Activated CD4-positive, alpha-beta memory T cell treated with anti-CD3 and anti-CD28 coated beads for 36 hours (primary cell): ENCODE results near the gene SLC4A3. TPM values are rescaled to one million over a fixed set of nuclear protein-coding genes. Genes with fewer than 3 reads are reported as not detected.

ENCODE experiments used
- CTCF ChIA-PET: fragments of 350-600 bp; sonication (Branson Sonifier 250); formaldehyde crosslinking; loops from one replicate; lab custom pipeline; 2021; ENCODE audit warnings: antibody characterized with exemption, inconsistent platforms; lab: Charles Lee
- POLR2A ChIA-PET: fragments of 350-600 bp; sonication (Branson Sonifier 250); formaldehyde crosslinking; loops from one replicate; lab custom pipeline; 2021; ENCODE audit warnings: antibody characterized with exemption; lab: Charles Lee
- DNase-seq: peaks from one replicate; pipeline ENCODE4 v3.0.0-alpha.2; 2020
- H3K27ac Mint-ChIP-seq: one replicate; pipeline ENCODE4 v1.8.0; 2021; ENCODE audit warnings: mixed read lengths
- H3K27me3 Mint-ChIP-seq: one replicate; pipeline ENCODE4 v1.8.0; 2021; ENCODE audit warnings: mixed read lengths
- H3K36me3 Mint-ChIP-seq: one replicate; pipeline ENCODE4 v1.8.0; 2021; ENCODE audit warnings: mixed read lengths
- H3K4me1 Mint-ChIP-seq: one replicate; pipeline ENCODE4 v1.8.0; 2021; ENCODE audit warnings: low read depth, mixed read lengths
- H3K4me3 Mint-ChIP-seq: one replicate; pipeline ENCODE4 v1.8.0; 2021; ENCODE audit warnings: mild to moderate bottlenecking, mixed read lengths
- H3K9me3 Mint-ChIP-seq: one replicate; pipeline ENCODE4 v1.8.0; 2021; ENCODE audit warnings: mixed read lengths
- intact Hi-C: fragments of 100-400 bp; cut with micrococcal nuclease; formaldehyde crosslinking; loops from one replicate; pipeline ENCODE4 v1.15.1; 2023
- total RNA-seq, 2 experiments: library from RNA; stranded (reverse); gene quantifications; one replicate each; pipeline ENCODE4 v1.2.3, GENCODE V29; 2021

The SLC4A3 gene
- total RNA-seq, 2 experiments from 2014 or later, result not detected

- Mint-ChIP-seq H3K27ac (no peak overlapping the region), H3K36me3 (no peaks in the 10 kb centered on the region), H3K4me1 (peaks cover 4% of the 10 kb centered on the region), H3K4me3 (no peak overlapping the region), H3K27me3 (peaks cover 15% of the 10 kb centered on the region), H3K9me3 (no peaks in the 10 kb centered on the region)
- DNase-seq, result no peak
- CTCF ChIA-PET, result interaction anchor here (4.5 kb wide), 1 partner anchor 14 kb away, joined by 15 read pairs; no protein-coding TSS in a partner anchor
- intact Hi-C loops, result no loop called here
- POLR2A ChIA-PET, result no interaction called here
Observed at GRCh38 chr2:219628235-219628985, 980 bp downstream of the SLC4A3 start.

GRCh38 chr2:219628986-219629901 is 1.8 kb downstream of the SLC4A3 start:
- Mint-ChIP-seq H3K4me1 (peaks cover 4% of the 10 kb centered on the region), H3K27me3 (peaks cover 15% of the 10 kb centered on the region), H3K36me3 (no peaks in the 10 kb centered on the region), H3K9me3 (no peaks in the 10 kb centered on the region), H3K4me3 (no peak overlapping the region), H3K27ac (no peak overlapping the region)
- CTCF ChIA-PET, result interaction anchor here (1.5 to 4.5 kb wide), 2 partner anchors 13 to 88 kb away, joined by 4 to 15 read pairs; no protein-coding TSS in a partner anchor
- DNase-seq, result no peak
- POLR2A ChIA-PET, result no interaction called here
- intact Hi-C loops, result no loop called here

- Mint-ChIP-seq H3K4me3 (no peak overlapping the region), H3K36me3 (no peaks in the 10 kb centered on the region), H3K9me3 (no peaks in the 10 kb centered on the region), H3K4me1 (peaks cover 4% of the 10 kb centered on the region), H3K27ac (no peak overlapping the region), H3K27me3 (peaks cover 15% of the 10 kb centered on the region)
- intact Hi-C loops, result no loop called here
- POLR2A ChIA-PET, result no interaction called here
- DNase-seq, result no peak
- CTCF ChIA-PET, result interaction anchor here (1.5 to 4.5 kb wide), 2 partner anchors 12 to 89 kb away, joined by 4 to 15 read pairs; no protein-coding TSS in a partner anchor
Observed at GRCh38 chr2:219629976-219630695, 2.7 kb downstream of the SLC4A3 start.

GRCh38 chr2:219630770-219631405 is 3.5 kb downstream of the SLC4A3 start:
- H3K36me3 Mint-ChIP-seq, result no peaks in the 10 kb centered on the region
- peaks cover 4% of the 10 kb centered on the region for H3K4me1 Mint-ChIP-seq
- POLR2A ChIA-PET, result no interaction called here
- DNase-seq, result no peak
- H3K27me3 Mint-ChIP-seq, result peaks cover 15% of the 10 kb centered on the region
- no peak overlapping the region for H3K4me3 Mint-ChIP-seq
- CTCF ChIA-PET, result interaction anchor here (1.5 to 4.5 kb wide), 2 partner anchors 12 to 89 kb away, joined by 4 to 15 read pairs; no protein-coding TSS in a partner anchor
- intact Hi-C loops, result no loop called here
- H3K9me3 Mint-ChIP-seq, result no peaks in the 10 kb centered on the region
- H3K27ac Mint-ChIP-seq, result no peak overlapping the region

- intact Hi-C loops, result no loop called here
- ChIA-PET CTCF (interaction anchor here (4.5 kb wide), 1 partner anchor 11 kb away, joined by 15 read pairs; no protein-coding TSS in a partner anchor), POLR2A (no interaction called here)
- H3K4me1 Mint-ChIP-seq, result peaks cover 4% of the 10 kb centered on the region
- no peak for DNase-seq
- H3K9me3 Mint-ChIP-seq, result no peaks in the 10 kb centered on the region
- no peak overlapping the region for H3K27ac Mint-ChIP-seq
- peaks cover 14% of the 10 kb centered on the region for H3K27me3 Mint-ChIP-seq
- no peaks in the 10 kb centered on the region for H3K36me3 Mint-ChIP-seq
- no peak overlapping the region for H3K4me3 Mint-ChIP-seq
Observed at GRCh38 chr2:219631406-219631891, 4.0 kb downstream of the SLC4A3 start.

- H3K9me3 Mint-ChIP-seq, result no peaks in the 10 kb centered on the region
- H3K27me3 Mint-ChIP-seq, result peaks cover 12% of the 10 kb centered on the region
- CTCF ChIA-PET, result interaction anchor here (4.5 kb wide), 1 partner anchor 10 kb away, joined by 15 read pairs; no protein-coding TSS in a partner anchor
- no peaks in the 10 kb centered on the region for H3K36me3 Mint-ChIP-seq
- H3K4me3 Mint-ChIP-seq, result no peak overlapping the region
- H3K27ac Mint-ChIP-seq, result no peak overlapping the region
- no peak for DNase-seq
- no peaks in the 10 kb centered on the region for H3K4me1 Mint-ChIP-seq
- POLR2A ChIA-PET, result no interaction called here
- intact Hi-C loops, result no loop called here
Observed at GRCh38 chr2:219631904-219632759, 4.7 kb downstream of the SLC4A3 start.

- H3K36me3 Mint-ChIP-seq, result no peaks in the 10 kb centered on the region
- H3K4me3 Mint-ChIP-seq, result no peak overlapping the region
- DNase-seq, result no peak
- no peaks in the 10 kb centered on the region for H3K4me1 Mint-ChIP-seq
- no peaks in the 10 kb centered on the region for H3K9me3 Mint-ChIP-seq
- POLR2A ChIA-PET, result no interaction called here
- CTCF ChIA-PET, result interaction anchor here (4.5 kb wide), 1 partner anchor 10 kb away, joined by 15 read pairs; no protein-coding TSS in a partner anchor
- intact Hi-C loops, result no loop called here
- H3K27me3 Mint-ChIP-seq, result peaks cover 12% of the 10 kb centered on the region
- H3K27ac Mint-ChIP-seq, result no peak overlapping the region
Observed at GRCh38 chr2:219632760-219633105, 5.3 kb downstream of the SLC4A3 start.

- no peaks in the 10 kb centered on the region for H3K36me3 Mint-ChIP-seq
- H3K9me3 Mint-ChIP-seq, result no peaks in the 10 kb centered on the region
- H3K4me1 Mint-ChIP-seq, result no peaks in the 10 kb centered on the region
- ChIA-PET POLR2A (no interaction called here), CTCF (interaction anchor here (1.6 kb wide), 1 partner anchor 9 kb away, joined by 4 read pairs; no protein-coding TSS in a partner anchor)
- peaks cover 12% of the 10 kb centered on the region for H3K27me3 Mint-ChIP-seq
- H3K4me3 Mint-ChIP-seq, result no peak overlapping the region
- DNase-seq, result peak; percentile 3
- intact Hi-C loops, result no loop called here
- no peak overlapping the region for H3K27ac Mint-ChIP-seq
Observed at GRCh38 chr2:219633276-219634065, 6.0 kb downstream of the SLC4A3 start.

- intact Hi-C loops, result no loop called here
- Mint-ChIP-seq H3K9me3 (no peaks in the 10 kb centered on the region), H3K27ac (no peak overlapping the region), H3K4me3 (no peak overlapping the region), H3K36me3 (no peaks in the 10 kb centered on the region), H3K27me3 (peaks cover 11% of the 10 kb centered on the region), H3K4me1 (no peaks in the 10 kb centered on the region)
- POLR2A ChIA-PET, result no interaction called here
- CTCF ChIA-PET, result interaction anchor here (1.6 kb wide), 1 partner anchor 8 kb away, joined by 4 read pairs; no protein-coding TSS in a partner anchor
- DNase-seq, result no peak
Observed at GRCh38 chr2:219634171-219634940, 6.9 kb downstream of the SLC4A3 start.
